Stomach smooth muscle (tissue), 2 donors: ENCODE measurements around the gene DEUP1.
A peak's percentile ranks its signal among the peaks of the same experiment; 100 is the strongest.

Source experiments
- H3K27ac ChIP-seq: one replicate; pipeline ENCODE4 v1.7.0; 2013; ENCODE audit warnings: mild to moderate bottlenecking, low read length, inconsistent platforms
- H3K27me3 ChIP-seq, 2 donors: one replicate each; pipeline ENCODE4 v1.7.0; 2013; ENCODE audit warnings: low read length in 2 of 2; ENCODE audit not compliant: insufficient read depth in 2 of 2, control insufficient read depth in 1 of 2
- H3K36me3 ChIP-seq, 2 donors: one replicate each; pipeline ENCODE4 v1.7.0; 2013; ENCODE audit warnings: low read length in 2 of 2; ENCODE audit not compliant: control insufficient read depth in 2 of 2, insufficient read depth in 2 of 2
- H3K4me1 ChIP-seq: one replicate; pipeline ENCODE4 v1.7.0; 2013; ENCODE audit warnings: low read length; ENCODE audit not compliant: control insufficient read depth, insufficient read depth
- H3K4me3 ChIP-seq, 2 donors: one replicate each; pipeline ENCODE4 v1.7.0; 2013; ENCODE audit warnings: low read length in 2 of 2
- H3K9ac ChIP-seq, 2 donors: one replicate each; pipeline ENCODE4 v1.7.0; 2013; ENCODE audit warnings: low read length in 2 of 2, mild to moderate bottlenecking in 1 of 2
- H3K9me3 ChIP-seq, 2 donors: one replicate each; pipeline ENCODE4 v1.7.0; 2013; ENCODE audit warnings: low read length in 2 of 2; ENCODE audit not compliant: control insufficient read depth in 2 of 2
- donor health status: healthy.
- donor health status: Pancreatic carcinoma.

DEUP1 gene

DNA sequence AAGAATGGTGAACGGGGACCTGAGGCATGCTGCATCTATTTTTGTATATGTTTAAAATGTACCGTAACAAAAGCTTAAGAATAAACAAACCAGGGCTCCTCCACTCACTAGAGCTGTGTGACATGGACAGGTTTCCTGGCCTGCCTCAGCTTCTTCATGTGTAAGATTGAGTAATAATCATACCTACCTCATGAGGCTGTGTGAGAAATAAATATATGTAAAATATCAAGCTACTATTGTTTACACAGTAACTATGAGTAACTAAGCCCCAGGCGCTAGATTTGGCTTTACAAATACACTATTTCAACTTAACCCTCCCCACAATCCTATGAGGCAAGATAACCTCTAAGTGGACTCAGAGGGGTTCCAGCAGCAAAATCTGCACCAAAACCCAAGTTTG, 146.3 kb downstream of the DEUP1 start:
- Histone ChIP-seq H3K9me3 (no peaks in the 10 kb centered on the region), H3K27ac (no peak overlapping the region), H3K4me1 (peaks cover 2% of the 10 kb centered on the region), H3K9ac (no peak overlapping the region), H3K4me3 (no peak overlapping the region), H3K27me3 (no peaks in the 10 kb centered on the region), H3K36me3 (no peaks in the 10 kb centered on the region)

DNA sequence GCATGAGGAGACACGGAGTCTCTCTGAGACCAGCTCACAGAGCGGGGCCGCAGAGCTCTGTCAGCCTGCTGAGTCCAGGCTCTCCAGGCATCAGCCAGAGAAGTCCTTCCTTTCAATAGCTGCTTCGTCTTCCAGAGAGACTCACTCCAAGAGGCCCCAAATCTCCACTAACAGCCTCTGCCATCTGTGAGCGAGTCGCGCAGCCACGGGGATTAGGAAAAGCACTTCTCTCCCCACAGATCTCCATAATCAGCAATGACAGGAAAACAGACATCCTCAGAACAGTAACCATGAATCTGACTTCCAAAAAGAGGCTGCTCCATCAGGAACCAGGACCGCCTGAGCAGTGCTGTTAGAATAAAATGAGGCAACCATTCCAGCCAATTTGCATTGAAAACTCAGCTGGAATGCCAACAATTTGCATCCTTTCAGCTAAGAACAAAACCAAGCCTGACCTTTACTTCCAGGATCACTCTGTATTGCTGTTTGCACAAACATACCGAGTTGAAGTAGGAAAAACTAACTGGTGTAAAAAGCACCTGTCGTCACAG, 147.2 kb downstream of the DEUP1 start:
- Histone ChIP-seq H3K27me3 (no peaks in the 10 kb centered on the region), H3K4me3 (no peak overlapping the region), H3K4me1 (peaks cover 6% of the 10 kb centered on the region), H3K9me3 (no peaks in the 10 kb centered on the region), H3K27ac (no peak overlapping the region), H3K36me3 (no peaks in the 10 kb centered on the region), H3K9ac (no peak overlapping the region)

DNA sequence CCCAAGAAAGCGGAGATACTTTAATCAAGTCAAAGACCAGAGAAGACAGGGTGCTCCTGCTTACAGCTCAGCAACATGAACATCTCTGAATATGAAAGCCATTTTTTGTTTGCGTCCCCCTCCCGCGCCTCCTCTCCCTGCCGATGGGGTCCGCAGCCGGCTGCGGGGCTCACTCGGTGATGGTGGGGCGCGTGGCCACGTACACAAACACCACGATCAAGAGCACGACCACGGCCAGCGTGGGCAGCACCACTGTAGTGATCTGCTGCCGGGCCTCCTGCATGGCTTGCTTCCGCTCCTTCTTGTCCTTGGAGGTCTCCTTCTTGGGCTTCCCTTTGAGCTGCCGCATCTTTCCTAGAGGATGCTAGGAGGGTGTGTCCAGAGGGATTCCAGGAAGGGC, 148.3 kb downstream of the DEUP1 start:
- no peak overlapping the region for H3K9ac ChIP-seq
- no peaks in the 10 kb centered on the region for H3K36me3 ChIP-seq
- H3K27ac ChIP-seq, result no peak overlapping the region
- H3K4me1 ChIP-seq, result peaks cover 9% of the 10 kb centered on the region
- H3K9me3 ChIP-seq, result no peaks in the 10 kb centered on the region
- H3K4me3 ChIP-seq, result no peak overlapping the region
- no peaks in the 10 kb centered on the region for H3K27me3 ChIP-seq

DNA sequence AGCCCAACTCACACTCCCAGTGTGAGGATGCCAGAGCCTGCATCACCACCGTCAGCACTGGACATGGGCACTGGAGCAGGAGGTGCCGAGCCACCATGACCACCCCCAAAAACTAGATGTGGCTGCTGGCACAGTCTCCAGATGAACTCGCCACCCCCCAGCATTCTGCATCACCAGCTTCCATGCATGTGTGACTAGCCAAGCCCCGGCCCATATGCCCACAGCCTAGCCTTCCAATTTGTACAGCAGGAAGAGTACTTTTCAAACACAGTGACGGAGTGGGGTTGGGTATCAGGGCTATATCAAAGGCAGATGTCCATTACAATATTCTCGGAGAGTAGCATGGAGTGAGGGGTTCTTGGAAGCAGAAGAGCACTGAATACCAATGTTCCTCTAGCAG, 149.7 kb downstream of the DEUP1 start:
- Histone ChIP-seq H3K27me3 (no peaks in the 10 kb centered on the region), H3K27ac (no peak overlapping the region), H3K9me3 (no peaks in the 10 kb centered on the region), H3K9ac (no peak overlapping the region), H3K4me1 (peaks cover 22% of the 10 kb centered on the region), H3K4me3 (no peak overlapping the region), H3K36me3 (no peaks in the 10 kb centered on the region)

DNA sequence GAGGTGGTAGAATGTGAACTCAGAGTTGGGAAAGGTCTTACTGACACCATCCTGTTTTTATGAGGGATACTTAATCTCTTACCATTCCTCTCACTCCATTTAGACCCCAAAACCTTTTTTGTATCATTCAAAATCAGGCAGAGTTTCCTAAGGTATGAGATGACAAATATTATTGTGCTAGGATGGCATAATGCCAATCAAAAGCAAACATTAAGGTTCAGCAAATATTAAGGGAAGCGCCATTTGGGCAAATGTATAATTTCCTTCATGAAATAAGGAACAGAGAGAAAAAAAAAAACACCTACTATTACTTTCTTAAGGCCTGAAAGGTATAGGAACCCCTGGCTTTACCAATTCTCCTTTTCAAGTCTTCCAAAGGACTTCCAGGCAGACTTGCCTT, 150.2 kb downstream of the DEUP1 start:
- Histone ChIP-seq H3K36me3 (no peaks in the 10 kb centered on the region), H3K4me1 (peaks cover 24% of the 10 kb centered on the region), H3K27ac (no peak overlapping the region), H3K9me3 (no peaks in the 10 kb centered on the region), H3K9ac (no peak overlapping the region), H3K27me3 (no peaks in the 10 kb centered on the region), H3K4me3 (no peak overlapping the region)

DNA sequence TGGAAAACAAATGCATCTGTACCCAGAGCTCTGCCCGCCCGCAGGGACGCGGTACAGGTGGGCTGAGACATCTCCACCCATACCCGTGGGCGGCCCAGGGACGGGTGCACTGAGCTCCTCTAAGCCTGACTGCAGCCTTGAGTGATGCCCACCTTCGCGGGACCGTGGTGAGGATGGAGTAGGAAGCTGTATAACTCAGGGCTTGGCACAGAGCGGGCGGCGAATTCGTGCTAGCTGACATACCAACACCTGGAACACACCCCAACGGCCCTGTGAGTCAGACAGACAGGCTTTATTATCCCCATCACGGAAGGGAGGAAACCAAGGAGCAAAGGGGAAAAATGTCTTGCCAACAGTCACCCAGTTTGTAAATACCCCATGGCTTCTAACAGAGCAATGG, 150.7 kb downstream of the DEUP1 start:
- Histone ChIP-seq H3K9me3 (no peaks in the 10 kb centered on the region), H3K27ac (no peak overlapping the region), H3K36me3 (no peaks in the 10 kb centered on the region), H3K4me1 (peaks cover 29% of the 10 kb centered on the region), H3K27me3 (no peaks in the 10 kb centered on the region), H3K4me3 (no peak overlapping the region), H3K9ac (no peak overlapping the region)

DNA sequence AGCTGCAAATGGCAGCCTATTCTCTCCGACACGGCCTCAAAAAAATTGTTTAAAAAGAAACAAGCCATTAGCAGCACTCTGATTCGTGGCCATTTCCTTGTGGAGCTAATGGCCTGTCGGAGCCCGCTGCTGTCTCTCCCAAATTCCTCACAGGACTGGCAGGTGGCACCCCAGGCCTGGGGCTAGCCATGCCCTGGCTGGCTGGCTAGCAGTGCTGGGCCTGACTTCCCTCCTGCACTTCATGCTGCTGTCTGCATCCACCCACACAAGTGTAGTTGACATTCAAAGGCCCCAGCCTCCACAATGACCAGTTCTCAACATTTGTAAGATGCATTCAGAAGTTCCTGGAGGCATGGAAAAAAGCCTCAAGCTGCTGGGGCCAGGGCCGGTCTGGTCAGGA, 151.2 kb downstream of the DEUP1 start:
- Histone ChIP-seq H3K4me3 (no peak overlapping the region), H3K27me3 (no peaks in the 10 kb centered on the region), H3K9me3 (no peaks in the 10 kb centered on the region), H3K9ac (no peak overlapping the region), H3K27ac (no peak overlapping the region), H3K4me1 (peaks cover 33% of the 10 kb centered on the region), H3K36me3 (no peaks in the 10 kb centered on the region)

DNA sequence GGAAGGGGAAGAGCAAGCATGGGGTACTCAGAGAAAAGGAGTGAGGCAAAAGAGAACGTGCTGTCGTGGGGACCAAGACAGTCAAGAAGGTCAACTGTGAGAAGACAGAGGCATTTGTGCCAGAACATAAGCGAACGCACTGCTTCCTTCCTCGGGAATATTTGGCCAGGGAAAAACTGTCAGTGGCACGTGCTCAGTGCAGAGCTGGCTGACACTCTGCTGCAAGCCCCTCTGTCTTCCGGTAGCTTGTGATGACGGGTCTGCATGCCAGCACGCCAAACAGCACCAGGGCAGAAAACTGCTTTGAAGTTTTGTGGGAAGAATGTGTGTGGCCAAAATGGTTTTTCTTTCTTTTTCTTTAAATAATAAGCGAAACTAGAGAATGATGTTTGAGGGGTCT, 152.0 kb downstream of the DEUP1 start:
- no peak overlapping the region for H3K9ac ChIP-seq
- H3K9me3 ChIP-seq, result no peaks in the 10 kb centered on the region
- H3K27me3 ChIP-seq, result no peaks in the 10 kb centered on the region
- no peaks in the 10 kb centered on the region for H3K36me3 ChIP-seq
- no peak overlapping the region for H3K27ac ChIP-seq
- no peak overlapping the region for H3K4me3 ChIP-seq
- H3K4me1 ChIP-seq, result peaks cover 39% of the 10 kb centered on the region

DNA sequence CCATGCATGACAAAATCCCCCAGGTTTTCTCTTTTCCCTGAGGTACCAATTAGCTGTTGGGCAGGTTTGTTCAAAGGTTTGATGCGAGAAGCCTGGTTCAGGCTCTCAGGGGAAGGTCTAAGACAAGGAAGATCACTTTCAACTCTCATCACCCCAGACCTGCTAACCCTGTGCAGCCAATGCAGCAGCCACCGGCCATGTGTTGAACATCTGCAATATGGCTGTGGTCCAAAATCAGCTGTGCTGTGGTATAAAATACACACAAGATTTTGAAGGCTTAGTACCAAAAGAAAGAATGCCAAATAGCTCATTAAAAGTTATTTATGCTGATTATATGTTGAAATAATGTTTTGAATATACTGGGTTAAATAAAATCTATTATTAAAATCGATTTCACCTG, 154.2 kb downstream of the DEUP1 start:
- Histone ChIP-seq H3K4me1 (peaks cover 45% of the 10 kb centered on the region), H3K36me3 (no peaks in the 10 kb centered on the region), H3K27me3 (no peaks in the 10 kb centered on the region), H3K9me3 (no peaks in the 10 kb centered on the region), H3K9ac (no peak overlapping the region), H3K27ac (no peak overlapping the region), H3K4me3 (no peak overlapping the region)

DNA sequence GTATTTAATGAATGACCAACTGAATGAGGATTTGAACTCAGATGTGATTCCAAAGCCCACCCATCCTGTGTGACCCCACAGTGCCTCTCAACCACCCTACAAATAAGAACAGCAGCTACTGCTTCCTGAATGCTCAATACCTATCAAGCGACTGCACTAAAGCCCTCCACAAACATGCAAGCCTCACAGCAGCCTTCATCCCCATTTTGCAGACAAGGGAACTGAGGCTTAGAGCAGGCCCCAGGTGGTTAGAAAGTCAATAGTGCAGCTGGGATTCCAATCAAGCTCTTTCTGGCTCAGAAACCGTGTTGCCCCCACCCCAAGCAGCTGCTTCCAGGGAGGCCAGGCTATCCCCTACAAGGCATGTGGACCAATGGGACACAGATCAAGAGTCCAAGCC, 155.4 kb downstream of the DEUP1 start:
- H3K27me3 ChIP-seq, result no peaks in the 10 kb centered on the region
- no peaks in the 10 kb centered on the region for H3K9me3 ChIP-seq
- H3K9ac ChIP-seq, result no peak overlapping the region
- H3K4me1 ChIP-seq, result peaks cover 52% of the 10 kb centered on the region
- H3K27ac ChIP-seq, result peak overlapping the region; percentile 46
- H3K36me3 ChIP-seq, result no peaks in the 10 kb centered on the region
- no peak overlapping the region for H3K4me3 ChIP-seq

DNA sequence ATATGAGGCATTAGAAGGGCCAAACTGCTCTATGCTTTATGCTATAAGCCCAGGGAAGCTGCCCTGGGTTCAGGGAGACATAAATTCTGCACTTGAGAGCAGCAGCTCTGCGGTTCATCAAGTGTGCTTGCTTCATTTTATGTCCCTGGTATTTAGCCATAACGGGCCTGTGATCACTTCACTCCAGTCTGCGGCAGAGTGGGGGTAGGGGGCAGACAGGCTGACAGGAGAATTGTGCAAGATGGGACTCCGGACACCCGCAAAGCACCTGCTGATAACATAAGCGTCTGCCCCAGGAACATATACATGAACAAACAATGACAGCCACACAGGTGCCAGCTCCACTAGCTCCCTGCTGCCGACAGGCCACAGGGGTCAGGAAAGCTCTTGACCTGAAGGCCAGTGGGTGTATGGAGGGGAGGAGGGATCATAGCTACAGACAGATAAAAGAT, 156.5 kb downstream of the DEUP1 start:
- Histone ChIP-seq H3K4me3 (no peak overlapping the region), H3K27ac (peak overlapping the region; percentile 46), H3K9me3 (no peaks in the 10 kb centered on the region), H3K27me3 (no peaks in the 10 kb centered on the region), H3K4me1 (peaks cover 63% of the 10 kb centered on the region), H3K36me3 (no peaks in the 10 kb centered on the region), H3K9ac (peak overlapping the region in 1 of 2 donors; percentile 1)
